WTC11 (cell line): ENCODE data around the gene BCAS3. TPM values are rescaled to one million over a fixed set of nuclear protein-coding genes. Genes with fewer than 3 reads are reported as not detected.

Experiments
- ATAC-seq: fragments of 200-7000 bp; cut with Tn5 transposase; 2 replicates; pipeline ENCODE4 v1.10.0; 2021; ENCODE audit warnings: mild to moderate bottlenecking, moderate library complexity
- CTCF ChIA-PET: fragments of 300-600 bp; sonication (Branson Sonifier 250); formaldehyde crosslinking; loops from one replicate; lab custom pipeline; 2021; ENCODE audit warnings: antibody characterized with exemption; lab: Charles Lee
- POLR2A ChIA-PET: fragments of 350-600 bp; sonication (Branson Sonifier 250); formaldehyde crosslinking; loops from one replicate; lab custom pipeline; 2021; ENCODE audit warnings: antibody characterized with exemption; lab: Charles Lee
- DNase-seq: peaks from one replicate; pipeline ENCODE4 v3.0.0; 2021; ENCODE audit warnings: low spot score
- H3K27ac Mint-ChIP-seq: 2 replicates; pipeline ENCODE4 v1.8.0; 2021; ENCODE audit warnings: mixed read lengths
- H3K27me3 Mint-ChIP-seq: 2 replicates; pipeline ENCODE4 v1.8.0; 2021; ENCODE audit warnings: low read depth, mild to moderate bottlenecking, moderate library complexity, mixed read lengths
- H3K36me3 Mint-ChIP-seq: 2 replicates; pipeline ENCODE4 v1.8.0; 2021; ENCODE audit warnings: mixed read lengths
- H3K4me1 Mint-ChIP-seq: 2 replicates; pipeline ENCODE4 v1.8.0; 2022; ENCODE audit warnings: mixed read lengths
- H3K4me3 Mint-ChIP-seq: 2 replicates; pipeline ENCODE4 v1.8.0; 2021; ENCODE audit warnings: mild to moderate bottlenecking, moderate library complexity, mixed read lengths
- H3K9me3 Mint-ChIP-seq: 2 replicates; pipeline ENCODE4 v1.8.0; 2021; ENCODE audit warnings: mixed read lengths
- CREB1 ChIP-seq: sonication (generic); formaldehyde crosslinking; IDR thresholded peaks from 2 replicates; pipeline ENCODE4 v1.8.0; 2023; ENCODE audit warnings: mild to moderate bottlenecking, missing genetic modification reagents
- ELF4 ChIP-seq: sonication (generic); formaldehyde crosslinking; IDR thresholded peaks from 2 replicates; pipeline ENCODE4 v1.8.1; 2022; ENCODE audit warnings: low read depth, mild to moderate bottlenecking, moderate library complexity, missing genetic modification reagents
- FOXJ3 ChIP-seq: sonication (generic); formaldehyde crosslinking; IDR thresholded peaks from 2 replicates; pipeline ENCODE4 v1.9.0; 2021; ENCODE audit warnings: missing genetic modification reagents, mild to moderate bottlenecking, borderline replicate concordance
- FOXP4 ChIP-seq: sonication (generic); formaldehyde crosslinking; IDR thresholded peaks from 2 replicates; pipeline ENCODE4 v1.8.0; 2022; ENCODE audit warnings: mild to moderate bottlenecking, missing genetic modification reagents
- GRHL2 ChIP-seq: fragments of 250-450 bp; sonication (Bioruptor Pico); IDR thresholded peaks from 2 replicates; pipeline ENCODE4 v1.8.0; 2022; ENCODE audit warnings: mild to moderate bottlenecking, moderate library complexity; ENCODE audit not compliant: insufficient replicate concordance, severe bottlenecking
- HMGXB4 ChIP-seq: sonication (generic); formaldehyde crosslinking; IDR thresholded peaks from 2 replicates; pipeline ENCODE4 v1.8.1; 2023; ENCODE audit warnings: mild to moderate bottlenecking, moderate library complexity, missing genetic modification reagents
- JUN ChIP-seq: sonication (generic); formaldehyde crosslinking; IDR thresholded peaks from 2 replicates; pipeline ENCODE4 v1.8.0; 2023; ENCODE audit warnings: mild to moderate bottlenecking, missing genetic modification reagents
- KAT7 ChIP-seq: sonication (generic); formaldehyde crosslinking; IDR thresholded peaks from 2 replicates; pipeline ENCODE4 v1.8.1; 2023; ENCODE audit warnings: missing genetic modification reagents, mild to moderate bottlenecking, borderline replicate concordance
- NR2C2 ChIP-seq: sonication (generic); formaldehyde crosslinking; IDR thresholded peaks from 2 replicates; pipeline ENCODE4 v1.8.0; 2022; ENCODE audit warnings: mild to moderate bottlenecking, missing genetic modification reagents
- RORB ChIP-seq: fragments of 250-450 bp; sonication (Bioruptor Pico); IDR thresholded peaks from 2 replicates; pipeline ENCODE4 v1.9.0; 2021; ENCODE audit warnings: mild to moderate bottlenecking
- SMAD4 ChIP-seq: sonication (generic); formaldehyde crosslinking; IDR thresholded peaks from 2 replicates; pipeline ENCODE4 v1.8.0; 2022; ENCODE audit warnings: mild to moderate bottlenecking, missing genetic modification reagents
- TEAD1 ChIP-seq: sonication (generic); formaldehyde crosslinking; IDR thresholded peaks from 2 replicates; pipeline ENCODE4 v1.8.0; 2022; ENCODE audit warnings: mild to moderate bottlenecking, missing genetic modification reagents
- total RNA-seq: library from RNA; stranded (reverse); gene quantifications from 3 replicates; pipeline ENCODE4 v1.2.3, GENCODE V29; 2021
- TF ChIP-seq, protein P1 (sequence below): sonication (generic); formaldehyde crosslinking; IDR thresholded peaks from 2 replicates; pipeline ENCODE4 v1.8.0; 2023; ENCODE audit warnings: missing genetic modification reagents, mild to moderate bottlenecking, borderline replicate concordance
- TF ChIP-seq, protein P2 (sequence below): sonication (generic); formaldehyde crosslinking; IDR thresholded peaks from 2 replicates; pipeline ENCODE4 v1.8.1; 2022; ENCODE audit warnings: mild to moderate bottlenecking, moderate library complexity, missing genetic modification reagents
- TF ChIP-seq, protein P3 (sequence below): fragments of 250-450 bp; sonication (Bioruptor Pico); IDR thresholded peaks from 2 replicates; pipeline ENCODE4 v1.9.0; 2021; ENCODE audit warnings: moderate library complexity, mild to moderate bottlenecking, inconsistent platforms, borderline replicate concordance
- TF ChIP-seq, protein P4 (sequence below): sonication (generic); formaldehyde crosslinking; conservative IDR thresholded peaks from 2 replicates; pipeline ENCODE4 v1.8.1; 2022; ENCODE audit warnings: mild to moderate bottlenecking, missing genetic modification reagents
- TF ChIP-seq, protein P5 (sequence below): fragments of 250-450 bp; sonication (Bioruptor Pico); IDR thresholded peaks from 2 replicates; pipeline ENCODE4 v1.8.0; 2021; ENCODE audit warnings: mild to moderate bottlenecking

BCAS3 gene
- total RNA-seq, 1 experiment from 2014 or later = 15.5 TPM

DNA sequence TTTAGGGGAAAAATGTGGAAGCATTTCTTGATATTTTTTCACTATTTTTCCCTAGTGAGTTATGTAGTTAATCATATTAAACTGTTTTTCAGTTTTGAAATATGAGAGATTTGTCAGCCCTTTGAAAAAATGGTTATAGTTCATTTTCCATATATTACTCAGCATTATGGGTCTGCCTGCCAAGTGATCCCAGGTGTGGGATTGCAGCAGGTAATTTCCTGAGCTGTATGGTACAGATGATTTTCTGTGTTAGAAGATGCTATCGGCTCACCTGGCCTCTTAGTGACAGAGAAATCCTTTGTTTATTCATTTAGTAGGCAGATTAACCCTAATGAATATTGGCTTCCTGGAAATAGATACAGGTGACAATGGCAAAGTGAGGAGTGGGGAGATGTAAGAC, 446.9 kb downstream of the BCAS3 start (continued):
- TF ChIP-seq, protein P1, sequence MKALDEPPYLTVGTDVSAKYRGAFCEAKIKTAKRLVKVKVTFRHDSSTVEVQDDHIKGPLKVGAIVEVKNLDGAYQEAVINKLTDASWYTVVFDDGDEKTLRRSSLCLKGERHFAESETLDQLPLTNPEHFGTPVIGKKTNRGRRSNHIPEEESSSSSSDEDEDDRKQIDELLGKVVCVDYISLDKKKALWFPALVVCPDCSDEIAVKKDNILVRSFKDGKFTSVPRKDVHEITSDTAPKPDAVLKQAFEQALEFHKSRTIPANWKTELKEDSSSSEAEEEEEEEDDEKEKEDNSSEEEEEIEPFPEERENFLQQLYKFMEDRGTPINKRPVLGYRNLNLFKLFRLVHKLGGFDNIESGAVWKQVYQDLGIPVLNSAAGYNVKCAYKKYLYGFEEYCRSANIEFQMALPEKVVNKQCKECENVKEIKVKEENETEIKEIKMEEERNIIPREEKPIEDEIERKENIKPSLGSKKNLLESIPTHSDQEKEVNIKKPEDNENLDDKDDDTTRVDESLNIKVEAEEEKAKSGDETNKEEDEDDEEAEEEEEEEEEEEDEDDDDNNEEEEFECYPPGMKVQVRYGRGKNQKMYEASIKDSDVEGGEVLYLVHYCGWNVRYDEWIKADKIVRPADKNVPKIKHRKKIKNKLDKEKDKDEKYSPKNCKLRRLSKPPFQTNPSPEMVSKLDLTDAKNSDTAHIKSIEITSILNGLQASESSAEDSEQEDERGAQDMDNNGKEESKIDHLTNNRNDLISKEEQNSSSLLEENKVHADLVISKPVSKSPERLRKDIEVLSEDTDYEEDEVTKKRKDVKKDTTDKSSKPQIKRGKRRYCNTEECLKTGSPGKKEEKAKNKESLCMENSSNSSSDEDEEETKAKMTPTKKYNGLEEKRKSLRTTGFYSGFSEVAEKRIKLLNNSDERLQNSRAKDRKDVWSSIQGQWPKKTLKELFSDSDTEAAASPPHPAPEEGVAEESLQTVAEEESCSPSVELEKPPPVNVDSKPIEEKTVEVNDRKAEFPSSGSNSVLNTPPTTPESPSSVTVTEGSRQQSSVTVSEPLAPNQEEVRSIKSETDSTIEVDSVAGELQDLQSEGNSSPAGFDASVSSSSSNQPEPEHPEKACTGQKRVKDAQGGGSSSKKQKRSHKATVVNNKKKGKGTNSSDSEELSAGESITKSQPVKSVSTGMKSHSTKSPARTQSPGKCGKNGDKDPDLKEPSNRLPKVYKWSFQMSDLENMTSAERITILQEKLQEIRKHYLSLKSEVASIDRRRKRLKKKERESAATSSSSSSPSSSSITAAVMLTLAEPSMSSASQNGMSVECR (CRISPR knock-in tag) = no peak
- TF ChIP-seq JUN (CRISPR knock-in tag) (no peak), NR2C2 (CRISPR knock-in tag) (no peak), SMAD4 (CRISPR knock-in tag) (no peak), FOXJ3 (no peak)
- TF ChIP-seq, protein P2, sequence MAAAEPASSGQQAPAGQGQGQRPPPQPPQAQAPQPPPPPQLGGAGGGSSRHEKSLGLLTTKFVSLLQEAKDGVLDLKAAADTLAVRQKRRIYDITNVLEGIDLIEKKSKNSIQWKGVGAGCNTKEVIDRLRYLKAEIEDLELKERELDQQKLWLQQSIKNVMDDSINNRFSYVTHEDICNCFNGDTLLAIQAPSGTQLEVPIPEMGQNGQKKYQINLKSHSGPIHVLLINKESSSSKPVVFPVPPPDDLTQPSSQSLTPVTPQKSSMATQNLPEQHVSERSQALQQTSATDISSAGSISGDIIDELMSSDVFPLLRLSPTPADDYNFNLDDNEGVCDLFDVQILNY (CRISPR knock-in tag) = no peak
- TF ChIP-seq, protein P3, sequence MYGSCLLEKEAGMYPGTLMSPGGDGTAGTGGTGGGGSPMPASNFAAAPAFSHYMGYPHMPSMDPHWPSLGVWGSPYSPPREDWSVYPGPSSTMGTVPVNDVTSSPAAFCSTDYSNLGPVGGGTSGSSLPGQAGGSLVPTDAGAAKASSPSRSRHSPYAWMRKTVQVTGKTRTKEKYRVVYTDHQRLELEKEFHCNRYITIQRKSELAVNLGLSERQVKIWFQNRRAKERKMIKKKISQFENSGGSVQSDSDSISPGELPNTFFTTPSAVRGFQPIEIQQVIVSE (CRISPR knock-in tag) = no peak

- no peak overlapping the region for H3K4me3 Mint-ChIP-seq
- DNase-seq (no peak), ATAC-seq (no peak)
- no peaks in the 10 kb centered on the region for H3K27me3 Mint-ChIP-seq
- no peak for TF ChIP-seq ELF4 (CRISPR knock-in tag)
- no peak for TF ChIP-seq FOXP4 (CRISPR knock-in tag)
- peaks cover 8% of the 10 kb centered on the region for H3K4me1 Mint-ChIP-seq
- ChIA-PET POLR2A (no interaction called here), CTCF (no interaction called here)
- H3K9me3 Mint-ChIP-seq = no peaks in the 10 kb centered on the region
- no peak overlapping the region for H3K27ac Mint-ChIP-seq
- no peaks in the 10 kb centered on the region for H3K36me3 Mint-ChIP-seq
These were observed 449.0 kb downstream of the BCAS3 start for GRCh38 chr17:61126473-61127249.

DNA sequence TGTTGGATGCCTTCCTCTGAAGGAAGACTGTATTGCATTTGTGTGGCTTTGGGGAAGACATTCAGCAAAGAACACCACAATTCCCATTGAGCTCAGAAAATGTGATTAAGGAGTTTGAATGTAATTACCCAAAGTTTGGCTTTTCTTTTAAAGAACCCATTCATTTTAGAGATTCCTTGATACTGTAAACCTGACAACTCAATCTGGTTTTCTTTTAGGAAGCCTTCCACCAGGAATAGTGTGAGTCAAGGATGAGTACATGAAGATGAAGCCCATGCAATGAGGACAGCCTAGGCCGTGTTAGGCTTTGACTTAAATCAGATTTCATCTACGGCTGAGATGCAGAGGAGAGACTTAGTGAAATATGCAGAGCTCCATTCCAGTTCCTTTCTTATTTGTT, 450.3 kb downstream of the BCAS3 start:
- ChIA-PET POLR2A (no interaction called here), CTCF (no interaction called here)
- Mint-ChIP-seq H3K4me3 (no peak overlapping the region), H3K36me3 (no peaks in the 10 kb centered on the region), H3K27ac (no peak overlapping the region), H3K27me3 (no peaks in the 10 kb centered on the region), H3K4me1 (no peaks in the 10 kb centered on the region), H3K9me3 (no peaks in the 10 kb centered on the region)
- no peak for ATAC-seq
- TF ChIP-seq SMAD4 (CRISPR knock-in tag) (no peak), RORB (CRISPR knock-in tag) (no peak), KAT7 (CRISPR knock-in tag) (no peak), TEAD1 (CRISPR knock-in tag) (no peak), HMGXB4 (CRISPR knock-in tag) (no peak), GRHL2 (CRISPR knock-in tag) (no peak), CREB1 (CRISPR knock-in tag) (no peak)
- TF ChIP-seq, protein P4, sequence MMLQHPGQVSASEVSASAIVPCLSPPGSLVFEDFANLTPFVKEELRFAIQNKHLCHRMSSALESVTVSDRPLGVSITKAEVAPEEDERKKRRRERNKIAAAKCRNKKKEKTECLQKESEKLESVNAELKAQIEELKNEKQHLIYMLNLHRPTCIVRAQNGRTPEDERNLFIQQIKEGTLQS = no peak
- TF ChIP-seq, protein P5, sequence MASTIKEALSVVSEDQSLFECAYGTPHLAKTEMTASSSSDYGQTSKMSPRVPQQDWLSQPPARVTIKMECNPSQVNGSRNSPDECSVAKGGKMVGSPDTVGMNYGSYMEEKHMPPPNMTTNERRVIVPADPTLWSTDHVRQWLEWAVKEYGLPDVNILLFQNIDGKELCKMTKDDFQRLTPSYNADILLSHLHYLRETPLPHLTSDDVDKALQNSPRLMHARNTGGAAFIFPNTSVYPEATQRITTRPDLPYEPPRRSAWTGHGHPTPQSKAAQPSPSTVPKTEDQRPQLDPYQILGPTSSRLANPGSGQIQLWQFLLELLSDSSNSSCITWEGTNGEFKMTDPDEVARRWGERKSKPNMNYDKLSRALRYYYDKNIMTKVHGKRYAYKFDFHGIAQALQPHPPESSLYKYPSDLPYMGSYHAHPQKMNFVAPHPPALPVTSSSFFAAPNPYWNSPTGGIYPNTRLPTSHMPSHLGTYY (CRISPR knock-in tag) = no peak
- DNase-seq = no peak
